AG08396 (cell line): ENCODE measurements around the gene SOX13.
"Not testable (repeated sequence)": the region's sequence is repeated elsewhere in the genome, so short reads cannot be mapped to it uniquely, and the experiment has no call there.

Source experiments
- DNase-seq: peaks from one replicate; pipeline ENCODE4 v3.0.0; 2012; ENCODE audit warnings: low spot score, mixed read lengths

Gene SOX13

DNA sequence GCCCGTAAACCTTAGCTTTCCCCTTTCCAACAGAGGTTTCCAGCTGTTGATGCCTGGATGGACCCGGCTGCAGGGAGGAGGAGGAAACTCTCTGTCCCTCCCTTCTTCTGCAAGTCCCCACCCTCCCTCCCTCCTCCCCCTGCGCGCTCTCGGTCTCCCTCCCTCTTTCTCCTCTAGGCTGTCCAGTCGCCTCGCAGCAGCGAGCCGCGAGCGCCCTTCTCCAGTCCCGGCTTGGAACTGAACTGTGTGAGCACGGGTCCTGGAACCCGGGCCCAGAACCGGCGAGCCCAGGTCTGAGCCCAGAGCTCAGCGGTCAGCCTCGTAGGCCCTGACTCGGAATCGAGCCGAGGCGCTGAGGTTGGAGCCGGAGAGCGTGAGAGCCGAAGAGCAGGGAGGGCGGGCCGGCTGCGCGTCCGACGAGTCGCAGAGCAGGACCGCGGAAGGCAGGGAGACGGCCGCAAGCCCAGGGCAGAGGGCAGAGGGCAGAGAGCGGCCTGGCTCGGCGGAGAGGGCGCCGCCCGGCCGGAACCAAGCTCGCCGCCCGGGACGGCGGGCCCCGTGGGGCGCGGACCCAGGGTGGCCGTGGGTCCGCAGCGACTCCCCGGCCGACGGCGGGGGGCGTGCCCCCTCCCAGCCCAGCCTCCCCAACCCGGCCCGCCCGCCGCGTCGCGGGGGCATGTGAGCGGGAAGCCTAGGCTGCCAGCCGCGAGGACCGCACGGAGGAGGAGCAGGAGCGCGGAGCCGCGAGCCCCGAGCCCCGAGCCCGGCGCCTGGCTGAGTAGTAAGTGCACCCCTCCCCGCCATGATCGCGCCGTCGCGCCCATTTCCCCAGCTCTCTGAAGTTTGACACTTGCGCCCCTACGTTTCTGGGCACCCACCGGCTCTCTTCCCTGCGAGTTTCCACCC is at the start of gene SOX13:
TSS of gene SOX13 (plus strand) at position 185 of the 906 bp plus-strand sequence. CDS start 39,801 bp downstream, outside the sequence.
- peak; percentile 91 for DNase-seq

DNA sequence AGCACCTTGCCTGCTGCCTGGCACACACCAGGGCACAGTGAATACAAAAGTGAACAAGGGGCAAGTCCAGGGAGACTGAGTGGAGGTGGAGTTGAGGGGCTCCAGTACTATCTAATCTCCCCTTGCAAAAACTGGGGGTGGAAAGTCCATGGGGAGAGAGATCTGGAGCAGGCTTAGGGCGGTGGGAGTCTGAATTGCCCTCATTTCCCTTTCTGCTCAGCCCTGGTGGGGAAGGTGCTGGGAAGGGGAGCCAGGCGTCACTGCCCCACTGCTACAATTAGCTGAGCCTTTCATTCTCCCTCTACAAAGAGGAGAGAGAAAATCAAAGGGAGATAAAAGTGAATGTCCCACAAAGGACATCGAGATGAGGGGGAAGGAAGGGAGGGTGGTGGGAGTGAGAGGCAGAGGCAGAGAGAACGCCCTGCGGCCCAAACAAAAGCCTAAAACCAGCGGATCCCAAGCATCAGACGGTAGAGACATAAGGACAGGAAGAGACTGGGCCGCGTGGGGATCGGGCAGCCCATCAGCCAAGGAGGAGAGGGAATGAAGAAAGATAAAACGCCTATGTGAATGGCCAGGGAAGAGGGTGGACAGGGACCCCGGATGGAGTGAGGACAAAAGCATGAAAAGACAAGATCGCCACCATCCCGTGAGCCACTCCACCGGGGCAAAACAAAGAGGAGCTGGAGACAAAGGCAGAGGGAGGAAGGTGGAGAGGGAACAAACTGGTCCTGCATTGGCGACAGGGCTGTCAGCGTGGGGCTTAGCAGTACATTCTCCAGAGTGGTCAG is 46.8 kb upstream of the SOX13 start:
- DNase-seq: no peak

DNA sequence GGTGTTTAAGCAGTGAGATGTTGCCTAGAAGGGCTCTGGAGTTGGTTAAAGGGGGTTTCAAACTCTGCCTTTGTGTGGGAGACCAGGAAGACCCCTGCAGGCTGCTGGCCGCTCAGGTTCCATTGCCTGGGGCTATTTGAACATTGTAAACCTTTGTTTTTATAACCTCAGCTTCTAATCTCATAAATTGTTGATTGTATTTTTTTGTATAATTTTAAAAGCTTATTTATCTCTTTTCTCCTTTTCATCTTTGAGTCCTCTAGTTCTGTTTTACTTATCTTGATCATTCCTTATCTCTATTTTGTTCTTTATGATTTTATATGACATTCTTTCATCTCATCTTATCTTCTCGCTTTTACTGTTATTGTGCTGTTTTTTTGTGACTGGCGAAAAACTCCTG is 45.5 kb upstream of the SOX13 start:
- DNase-seq: no peak

DNA sequence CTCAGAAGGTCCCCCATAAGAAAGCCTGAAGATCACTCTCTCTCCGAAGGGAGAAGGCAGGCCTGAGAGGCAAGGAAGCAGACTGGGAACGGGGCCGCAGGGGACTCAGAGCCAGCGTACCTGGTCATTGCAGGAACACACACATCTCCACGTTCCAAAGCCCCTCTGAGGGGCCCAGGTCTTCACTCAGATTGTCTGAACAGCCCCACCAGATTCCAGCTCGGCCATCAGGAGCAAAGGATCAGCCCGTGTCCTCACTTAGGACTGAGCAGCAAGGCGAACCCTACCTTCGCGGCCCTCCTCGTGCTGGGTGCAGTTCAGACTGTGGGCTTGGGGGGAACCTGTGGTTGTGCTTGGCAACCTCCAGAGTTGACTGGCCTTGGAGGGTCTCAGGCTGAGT is 43.9 kb upstream of the SOX13 start:
- DNase-seq: no peak

DNA sequence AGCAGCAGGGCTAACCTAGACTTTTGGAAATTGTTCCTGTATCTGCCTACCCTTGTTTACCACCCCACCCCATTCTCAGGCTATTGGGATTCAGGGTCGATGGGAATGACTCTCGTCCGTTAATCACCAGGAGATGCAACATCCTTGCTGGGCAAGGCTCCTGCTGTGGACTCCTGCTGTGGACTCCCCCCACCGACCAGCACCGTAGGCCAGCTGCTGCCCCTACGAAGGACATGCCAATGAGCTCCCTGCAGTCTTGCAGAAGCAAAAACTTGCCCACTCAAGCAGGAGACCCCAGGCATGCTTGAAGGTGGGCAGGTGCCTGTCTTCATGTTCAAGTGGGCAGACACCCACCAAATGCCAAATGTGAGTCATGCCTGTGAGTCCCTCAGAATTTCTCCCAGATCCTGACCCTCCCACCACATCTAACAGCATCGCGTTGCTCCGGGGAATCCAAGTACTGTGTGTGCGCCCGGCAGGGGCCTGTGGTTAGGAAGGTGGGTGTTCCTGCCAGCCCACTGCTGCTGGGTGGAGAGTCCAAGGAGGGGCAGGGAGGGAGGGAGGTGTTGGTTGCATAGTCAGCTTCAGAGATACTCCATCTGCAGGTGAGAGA is 41.7 kb upstream of the SOX13 start:
- DNase-seq: no peak

DNA sequence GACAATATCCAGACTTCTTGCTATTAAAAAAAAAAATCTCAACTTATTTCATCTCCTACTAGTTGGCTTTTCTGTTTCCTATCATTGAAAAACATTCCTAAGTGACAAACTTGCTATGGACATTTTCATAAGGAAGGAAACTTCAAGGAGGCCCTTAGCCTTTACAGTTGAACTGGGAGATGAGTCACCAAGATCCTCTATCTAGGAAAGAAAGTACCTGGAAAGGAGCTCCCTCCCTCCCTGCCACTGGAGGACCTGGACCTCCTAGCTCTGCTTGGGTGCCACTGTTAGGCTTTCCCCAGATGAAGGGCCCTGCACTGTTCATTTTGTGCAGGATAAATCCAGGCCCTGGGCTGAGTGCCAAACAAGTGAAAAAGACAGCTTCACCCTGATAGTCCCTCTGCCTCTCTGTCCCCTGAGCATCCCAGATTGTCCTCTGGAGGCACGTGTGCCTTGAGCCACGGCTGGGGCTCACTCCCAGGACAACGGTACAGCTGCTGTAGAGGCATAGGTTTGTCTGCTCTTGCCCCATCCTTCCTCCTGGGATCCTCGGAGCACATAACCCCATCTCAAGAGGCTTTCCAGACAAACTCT is 40.2 kb upstream of the SOX13 start:
- DNase-seq: no peak

DNA sequence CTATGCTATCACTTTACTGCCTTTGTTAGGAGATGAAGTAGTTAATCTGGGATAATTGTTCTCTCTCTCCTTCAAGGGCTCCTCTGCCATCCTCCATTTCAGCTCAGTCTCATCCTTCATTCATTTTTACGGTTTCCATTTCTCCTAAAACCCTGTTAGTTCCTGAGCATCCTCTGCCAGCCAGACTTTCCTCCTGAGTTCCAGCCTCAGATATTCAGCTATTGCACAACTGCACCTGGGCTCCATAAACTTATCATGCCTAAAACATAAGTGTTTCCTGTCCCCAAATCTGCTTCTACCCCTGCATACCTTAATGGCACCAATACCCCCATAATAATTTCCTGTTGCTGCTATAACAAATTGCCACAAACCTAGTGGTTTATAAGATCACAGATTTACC is 39.6 kb upstream of the SOX13 start:
- DNase-seq: no peak

DNA sequence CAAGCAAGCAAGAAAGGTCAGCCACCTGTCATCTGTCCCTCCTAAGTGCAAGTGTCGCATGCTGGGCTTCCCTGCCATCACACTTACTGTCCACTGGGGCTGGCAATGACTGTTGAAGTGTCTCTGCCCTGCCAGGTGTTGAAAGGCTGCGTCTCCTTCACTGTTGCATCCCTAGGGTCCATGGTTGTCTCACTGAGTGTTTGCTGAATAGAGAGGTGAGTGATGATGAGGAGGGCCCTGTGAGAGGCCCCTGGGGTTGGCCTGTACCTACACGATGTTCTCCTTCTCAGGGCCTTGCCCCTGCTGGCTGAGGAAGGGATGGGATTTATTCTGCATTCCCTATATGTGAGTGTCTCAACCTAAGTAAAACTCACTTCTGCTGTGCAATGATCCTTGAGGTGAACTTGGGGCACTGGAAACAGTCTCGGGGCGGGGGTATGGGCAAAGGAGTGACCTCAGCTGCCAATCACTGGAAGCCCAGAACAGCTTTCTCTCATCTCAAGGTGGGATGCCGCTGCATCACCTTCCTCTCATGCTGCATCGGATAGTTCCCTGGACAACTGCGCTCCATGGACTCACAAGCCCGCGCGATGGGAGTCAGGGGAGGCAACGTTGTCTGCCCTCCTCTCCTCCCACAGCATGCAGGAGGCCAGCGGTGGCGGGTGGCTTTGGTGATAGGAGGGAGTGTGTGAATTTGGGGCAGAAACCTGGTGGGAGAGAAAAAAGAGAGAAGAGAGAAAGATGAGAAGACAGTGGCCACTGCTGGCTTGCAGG is 35.8 kb upstream of the SOX13 start:
- DNase-seq: no peak

DNA sequence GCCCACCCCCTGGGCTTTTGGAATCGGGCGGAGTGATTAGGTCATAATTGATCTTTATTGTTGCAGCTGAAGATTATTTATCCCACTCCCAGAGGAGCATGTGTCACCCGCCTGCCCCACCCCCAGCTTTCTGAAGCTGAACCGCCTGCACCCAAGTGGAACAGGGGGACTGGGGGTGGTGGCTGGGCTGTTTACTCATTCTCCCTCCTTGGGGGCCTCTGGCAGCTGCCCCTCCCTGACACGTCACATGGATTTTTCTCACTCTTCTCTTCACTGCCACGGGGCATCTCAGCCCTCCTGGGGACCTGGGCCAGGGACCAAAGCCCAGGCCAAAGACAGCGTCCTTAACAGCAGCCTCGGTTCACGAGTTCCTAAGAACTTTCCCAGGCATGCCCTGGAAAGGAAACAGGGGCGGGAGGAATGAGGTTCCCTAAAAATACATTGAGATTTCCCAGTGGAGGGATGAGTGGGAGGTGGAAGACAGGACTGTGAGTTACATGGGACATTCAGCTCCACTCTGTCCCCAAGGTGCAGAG is 31.6 kb upstream of the SOX13 start:
- DNase-seq: no peak

DNA sequence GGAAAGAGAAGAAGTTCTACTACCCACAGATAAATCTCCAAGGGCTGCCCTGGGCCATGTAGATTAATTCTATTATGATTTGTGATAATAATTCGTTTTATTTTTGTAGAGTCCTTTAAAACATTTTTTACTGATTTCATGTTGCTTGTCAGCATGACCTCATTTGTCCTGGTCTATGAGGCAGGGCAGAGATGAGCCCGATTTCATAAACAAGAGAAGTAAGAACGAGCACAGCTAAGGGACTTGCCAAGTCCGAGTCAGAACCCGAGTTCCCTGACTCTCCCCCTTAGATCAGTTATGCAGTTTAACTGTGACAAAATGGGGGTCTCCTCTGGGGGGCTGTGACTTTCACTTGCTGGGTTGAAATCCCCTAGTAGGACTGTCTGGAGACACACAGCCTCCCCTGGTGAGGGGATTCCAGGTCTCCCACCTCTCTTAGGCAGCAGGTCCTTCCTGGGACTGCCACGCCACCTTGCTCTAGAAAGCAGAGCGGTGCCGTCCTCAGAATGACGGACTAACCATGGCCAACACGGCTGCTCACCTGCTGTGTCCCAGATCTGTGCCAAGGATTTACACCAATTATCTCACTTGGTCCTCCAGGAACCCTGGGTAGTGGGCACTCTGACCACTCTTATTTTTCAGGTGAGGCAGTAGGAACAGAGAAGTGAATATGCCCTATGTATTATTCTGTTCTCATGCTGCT is 31.0 kb upstream of the SOX13 start:
- peak; percentile 28 for DNase-seq

DNA sequence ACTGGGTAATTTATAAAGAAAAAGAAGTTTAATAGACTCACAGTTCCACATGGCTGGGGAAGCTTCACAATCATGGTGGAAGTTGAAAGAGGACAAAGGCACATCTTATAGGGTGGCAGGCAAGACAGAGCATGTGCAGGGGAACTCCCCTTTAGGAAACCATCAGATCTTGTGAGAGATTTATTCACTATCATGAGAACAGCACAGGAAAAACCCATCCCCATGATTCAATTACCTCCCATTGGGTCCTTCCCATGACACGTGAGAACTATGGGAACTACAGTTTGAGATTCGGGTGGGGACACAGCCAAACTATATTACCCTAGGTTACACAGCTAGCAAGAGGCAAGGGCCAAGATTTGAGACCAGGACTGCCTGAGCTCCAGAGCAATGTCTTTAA is 30.4 kb upstream of the SOX13 start:
- no peak for DNase-seq

DNA sequence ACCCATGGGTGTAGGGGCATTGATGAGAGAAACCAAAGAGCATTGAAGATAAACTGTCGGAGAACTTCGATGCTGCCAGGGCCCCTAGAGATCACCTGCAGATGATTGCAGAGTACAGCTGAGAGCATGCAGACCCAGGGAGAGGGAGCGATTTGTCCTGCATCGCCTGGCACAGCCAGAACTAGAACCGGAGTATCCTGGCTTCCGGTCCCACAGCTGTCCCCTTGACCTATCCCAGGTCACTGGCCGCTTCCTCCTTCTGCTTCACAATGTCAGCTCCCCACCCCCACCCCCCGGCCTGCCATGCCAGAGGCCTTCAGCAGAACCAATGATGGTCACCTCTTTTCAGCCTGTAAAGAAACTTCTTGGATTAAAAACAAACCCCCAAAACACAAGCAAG is 29.2 kb upstream of the SOX13 start:
- no peak for DNase-seq

DNA sequence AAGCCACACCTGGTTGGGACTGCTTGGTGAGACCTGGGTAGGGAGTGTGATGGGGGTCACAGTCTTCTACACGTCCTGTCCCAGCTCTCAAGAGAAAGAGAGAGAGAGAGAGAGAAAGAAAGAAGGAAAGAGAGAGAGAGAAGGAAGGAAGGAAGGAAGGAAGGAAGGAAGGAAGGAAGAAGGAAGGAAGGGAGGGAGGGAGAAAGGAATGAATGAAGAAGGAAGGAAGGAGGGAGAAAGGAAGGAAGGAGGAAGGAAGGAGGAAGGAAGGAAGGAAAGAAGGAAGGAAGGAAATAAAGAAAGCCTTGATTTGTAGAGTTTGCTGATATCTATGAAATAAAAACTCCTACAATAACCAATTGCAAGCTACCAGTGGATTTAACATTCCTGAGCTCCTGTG is 28.5 kb upstream of the SOX13 start:
- DNase-seq: no peak

DNA sequence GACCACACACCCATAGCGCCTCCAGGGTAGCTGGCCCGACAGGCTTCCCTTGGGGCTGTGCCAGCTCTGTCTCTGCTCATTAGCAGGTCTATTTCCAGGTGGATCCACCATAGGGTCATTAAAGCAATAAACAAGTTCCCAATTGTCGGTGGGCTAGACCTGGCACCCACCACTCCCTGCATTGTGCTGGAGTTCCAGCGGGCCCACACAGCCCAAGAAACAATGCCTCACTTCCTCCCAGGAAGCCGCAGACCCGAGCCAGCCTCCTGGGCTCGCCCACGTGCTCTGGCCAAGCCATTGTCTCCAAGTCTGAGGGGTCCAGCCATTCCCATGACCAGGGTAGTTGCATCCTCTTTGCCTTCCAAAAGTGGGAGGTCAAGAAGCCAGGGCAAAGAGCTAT is 27.5 kb upstream of the SOX13 start:
- no peak for DNase-seq

DNA sequence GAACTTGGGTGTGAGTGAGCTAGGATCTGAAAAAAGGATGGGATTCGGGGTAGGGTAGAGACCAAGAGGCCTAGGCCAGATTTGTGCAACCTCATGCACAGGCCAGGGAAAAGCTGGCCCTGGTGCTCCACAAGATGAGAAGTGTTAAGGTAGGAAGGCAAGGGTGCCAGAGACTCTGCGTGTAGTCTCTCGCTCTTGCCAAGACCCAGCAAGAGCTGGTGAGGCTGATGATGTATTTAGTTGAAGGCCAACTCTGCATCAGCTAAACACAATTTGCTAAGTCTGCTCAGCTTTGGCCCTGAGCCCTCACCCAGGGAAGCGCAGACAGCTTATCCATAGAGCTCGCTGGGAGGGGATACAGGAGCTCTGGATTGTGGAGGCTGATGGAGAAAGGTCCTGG is 26.6 kb upstream of the SOX13 start:
- no peak for DNase-seq

DNA sequence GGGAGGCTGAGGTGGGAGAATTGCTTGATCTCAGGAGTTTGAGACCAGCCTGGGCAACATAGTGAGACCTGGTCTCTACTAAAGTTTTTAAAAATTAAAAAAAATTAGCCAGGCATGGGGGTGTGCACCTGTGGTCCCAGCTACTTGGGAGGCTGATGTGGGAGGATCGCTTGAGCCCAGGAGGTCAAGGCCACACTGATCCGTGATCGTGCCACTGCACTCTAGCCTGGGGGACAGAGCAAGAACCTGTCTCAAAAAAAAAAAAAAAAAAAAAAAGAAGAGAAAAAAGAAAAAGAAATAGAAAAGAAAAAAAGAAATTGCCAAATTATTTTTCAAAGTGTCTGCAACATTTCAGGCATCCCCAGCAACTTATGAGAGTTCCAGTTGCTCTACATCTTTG is 24.1 kb upstream of the SOX13 start:
- DNase-seq: not testable (repeated sequence)

DNA sequence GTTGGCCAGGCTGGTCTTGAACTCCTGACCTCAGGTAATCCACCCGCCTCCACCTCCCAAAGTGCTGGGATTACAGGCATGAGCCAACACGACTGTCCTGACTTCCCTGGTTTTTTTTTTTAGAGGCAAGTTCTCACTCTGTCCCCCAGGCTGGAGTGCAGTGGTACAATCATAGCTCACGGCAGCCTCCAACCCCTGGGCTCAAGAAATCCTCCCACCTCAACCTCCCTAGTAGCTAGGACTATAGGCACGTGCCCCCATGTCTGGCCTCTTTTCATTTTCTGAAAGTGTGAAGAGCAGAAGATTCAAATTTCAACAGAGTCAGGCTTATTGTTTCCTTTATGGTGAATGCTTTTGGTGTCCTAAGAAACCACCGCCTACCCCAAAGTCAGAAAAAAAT is 21.7 kb upstream of the SOX13 start:
- DNase-seq: no peak

DNA sequence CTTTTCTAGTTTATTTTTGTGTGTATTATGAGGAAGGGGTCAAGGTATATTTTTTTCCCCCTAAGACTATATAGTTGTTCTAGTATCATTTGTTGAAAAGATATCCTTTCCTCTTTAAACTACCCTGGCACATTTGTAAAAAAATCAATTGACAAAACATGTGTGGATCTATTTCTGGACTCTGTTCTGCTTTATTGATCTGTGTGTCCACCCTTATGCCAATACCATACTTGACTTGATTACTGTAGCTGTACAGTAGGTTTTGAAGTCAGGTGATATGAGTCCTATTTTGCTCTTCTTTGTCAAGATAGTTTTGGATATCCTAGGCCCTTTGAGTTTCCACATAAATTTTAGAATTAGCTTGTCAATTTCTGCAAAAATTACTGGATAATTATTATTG is 21.2 kb upstream of the SOX13 start:
- no peak for DNase-seq

DNA sequence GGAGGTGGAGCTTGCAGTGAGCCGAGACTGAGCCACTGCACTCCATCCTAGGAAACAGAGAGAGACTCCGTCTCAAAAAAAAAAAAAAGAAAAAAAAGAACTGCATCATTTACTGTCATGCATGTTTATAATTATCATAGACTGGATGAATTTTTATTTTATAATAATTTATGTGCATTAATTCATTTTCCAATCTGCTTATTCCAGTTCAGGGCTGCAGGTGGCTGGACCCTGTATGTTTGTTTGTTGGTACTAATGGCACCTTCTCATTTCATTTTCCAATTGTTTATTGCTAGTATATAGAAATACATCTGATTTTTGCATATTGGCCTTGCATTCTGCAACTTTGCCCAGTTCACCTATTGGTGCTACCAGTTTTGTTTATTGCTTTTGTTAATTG is 19.0 kb upstream of the SOX13 start:
- no peak for DNase-seq

DNA sequence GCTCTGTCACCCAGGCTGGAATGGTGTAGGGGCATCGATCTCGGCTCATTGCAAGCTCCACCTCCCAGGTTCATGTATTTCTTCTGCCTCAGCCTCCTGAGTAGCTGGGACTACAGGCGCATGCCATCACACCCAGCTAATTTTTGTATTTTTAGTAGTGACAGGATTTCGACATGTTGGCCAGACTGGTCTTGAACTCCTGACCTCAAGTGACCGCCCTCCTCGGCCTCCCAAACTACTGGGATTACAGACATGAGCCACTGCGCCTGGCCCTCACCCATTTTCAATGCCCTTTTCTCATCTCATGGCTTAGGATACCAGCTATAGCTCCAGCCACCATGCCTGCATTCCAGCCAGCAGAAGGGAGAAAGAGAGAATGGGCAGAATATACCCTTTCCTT is 12.9 kb upstream of the SOX13 start:
- no peak for DNase-seq

DNA sequence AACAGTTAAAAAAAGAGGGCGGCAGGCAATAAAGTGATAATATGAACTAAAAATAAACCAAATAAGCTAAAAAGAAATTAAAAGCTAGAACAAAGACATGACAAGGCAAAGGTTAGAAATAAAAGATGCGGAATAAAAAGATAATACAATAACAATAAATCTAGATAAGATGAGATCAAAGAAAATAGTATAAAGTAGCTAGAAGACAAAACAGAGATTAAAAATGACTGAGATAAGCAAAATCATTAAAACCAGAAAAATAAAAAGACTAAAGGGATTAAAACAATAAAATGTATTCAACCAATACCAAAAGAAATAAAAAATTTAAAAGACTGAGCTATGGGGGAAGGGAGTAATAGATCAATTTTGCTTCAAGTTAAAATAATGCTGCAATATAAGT is 10.8 kb upstream of the SOX13 start:
- DNase-seq: no peak
